Stimulated activated CD4-positive, alpha-beta T cell treated with anti-CD3 and anti-CD28 coated beads, Interleukin-1b, Interleukin-23, amount 100 ng/mL, for 24 hours (primary cell): Measurements from ENCODE around the gene MYL9.
A peak's percentile ranks its signal among the peaks of the same experiment; 100 is the strongest.
"Not testable (repeated sequence)": the region's sequence is repeated elsewhere in the genome, so short reads cannot be mapped to it uniquely, and the experiment has no call there.

ENCODE experiments used
- DNase-seq, 4 experiments: peaks; one replicate each; pipeline ENCODE4 v3.0.0-alpha.2; 2020; ENCODE audit warnings: low read depth in 4 of 4, low spot score in 1 of 4

The MYL9 gene

DNA sequence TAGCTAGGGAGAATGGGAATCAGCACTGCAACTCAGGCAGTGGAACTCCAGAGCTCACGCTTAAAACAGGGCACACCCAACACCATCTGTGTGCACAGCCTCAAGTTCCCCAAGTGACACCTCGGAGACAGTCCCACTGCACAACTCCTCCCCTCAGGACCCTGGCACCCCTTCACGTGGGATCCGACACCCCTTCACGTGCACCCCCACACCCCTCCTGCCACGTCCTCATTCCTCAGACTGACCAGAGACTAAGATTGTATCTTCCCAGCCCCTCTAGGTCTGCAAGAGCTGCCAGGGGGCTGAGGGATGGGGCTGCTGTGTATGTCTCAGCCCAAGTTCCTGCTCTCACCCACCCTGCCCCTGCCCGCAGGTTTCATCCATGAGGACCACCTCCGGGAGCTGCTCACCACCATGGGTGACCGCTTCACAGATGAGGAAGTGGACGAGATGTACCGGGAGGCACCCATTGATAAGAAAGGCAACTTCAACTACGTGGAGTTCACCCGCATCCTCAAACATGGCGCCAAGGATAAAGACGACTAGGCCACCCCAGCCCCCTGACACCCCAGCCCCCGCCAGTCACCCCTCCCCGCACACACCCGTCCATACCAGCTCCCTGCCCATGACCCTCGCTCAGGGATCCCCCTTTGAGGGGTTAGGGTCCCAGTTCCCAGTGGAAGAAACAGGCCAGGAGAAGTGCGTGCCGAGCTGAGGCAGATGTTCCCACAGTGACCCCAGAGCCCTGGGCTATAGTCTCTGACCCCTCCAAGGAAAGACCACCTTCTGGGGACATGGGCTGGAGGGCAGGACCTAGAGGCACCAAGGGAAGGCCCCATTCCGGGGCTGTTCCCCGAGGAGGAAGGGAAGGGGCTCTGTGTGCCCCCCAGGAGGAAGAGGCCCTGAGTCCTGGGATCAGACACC lies 7.6 kb downstream of the MYL9 start:
- DNase-seq: no peak

DNA sequence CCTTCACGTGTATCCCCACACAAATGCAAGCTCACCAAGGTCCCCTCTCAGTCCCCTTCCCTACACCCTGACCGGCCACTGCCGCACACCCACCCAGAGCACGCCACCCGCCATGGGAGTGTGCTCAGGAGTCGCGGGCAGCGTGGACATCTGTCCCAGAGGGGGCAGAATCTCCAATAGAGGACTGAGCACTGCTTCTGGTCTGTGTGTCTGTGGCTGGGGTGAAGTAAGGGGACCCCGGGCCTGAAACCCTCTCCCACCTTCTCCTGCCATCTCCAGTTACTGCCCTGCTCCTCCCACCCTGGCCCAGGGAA lies 8.3 kb downstream of the MYL9 start:
- no peak for DNase-seq

DNA sequence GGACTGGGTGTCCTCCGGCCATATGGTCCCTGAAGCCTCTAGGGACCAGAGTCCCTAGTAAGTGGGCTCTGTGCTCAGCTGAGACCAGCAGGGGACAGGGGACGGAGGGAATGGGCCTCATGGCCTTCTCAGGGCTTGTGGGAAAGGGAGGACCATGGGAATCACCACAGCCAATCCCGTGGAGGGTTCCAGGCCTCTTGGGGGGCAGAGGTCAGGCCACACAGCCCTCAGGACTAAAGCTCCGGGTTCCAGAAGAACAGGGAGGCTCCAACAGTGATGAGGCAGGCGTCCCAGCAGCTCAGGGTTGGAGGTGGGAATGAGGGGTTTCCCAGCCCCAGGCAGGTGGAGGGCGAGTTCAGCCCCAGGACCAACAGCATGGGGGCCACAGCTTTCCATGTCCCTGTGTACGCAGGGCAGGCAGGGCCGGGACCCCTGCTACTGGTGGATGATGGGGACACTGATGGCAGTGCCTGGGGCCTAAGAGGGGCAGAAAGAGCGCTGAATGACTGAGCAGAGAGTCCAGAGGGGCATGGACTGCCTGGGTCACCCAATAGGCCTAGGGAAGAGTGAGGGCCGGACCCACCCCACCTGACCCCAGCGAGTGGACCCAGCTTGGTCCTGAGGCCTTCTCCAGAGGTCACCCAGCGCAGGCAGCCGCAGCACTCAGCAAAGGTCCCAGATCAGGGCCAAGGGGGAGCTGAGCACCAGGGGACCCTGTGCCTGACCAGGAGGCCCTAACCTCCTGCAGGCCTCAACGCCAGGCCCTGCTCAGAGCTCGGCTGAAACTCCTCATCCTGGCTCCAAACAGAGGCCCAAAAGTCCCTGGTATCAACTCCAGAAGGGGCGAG lies 8.8 kb downstream of the MYL9 start:
- no peak for DNase-seq

DNA sequence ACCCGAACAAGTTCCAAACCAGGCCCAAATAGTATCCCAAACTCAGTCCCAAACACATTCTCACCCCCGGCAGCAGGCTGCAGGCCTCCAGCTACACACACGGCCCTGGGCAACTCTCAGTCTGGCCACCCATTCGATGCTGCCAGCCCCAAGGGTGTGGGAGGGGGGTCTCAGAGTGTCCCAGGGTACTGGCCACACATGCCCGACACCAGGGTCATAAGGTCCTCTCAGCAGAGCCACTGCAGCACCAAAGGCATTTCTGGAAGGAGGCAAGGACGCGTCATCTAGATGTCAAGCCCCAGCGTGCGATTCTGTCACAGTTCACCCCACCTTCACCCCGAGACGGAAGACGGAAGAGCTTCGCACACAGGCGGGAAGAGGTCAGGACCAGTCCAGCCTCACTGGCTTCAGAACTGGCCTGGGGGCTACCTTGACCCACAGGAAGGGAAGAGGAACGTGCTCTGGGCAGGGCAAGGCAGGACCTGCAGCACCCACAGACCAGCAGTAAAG lies 9.5 kb downstream of the MYL9 start:
- no peak for DNase-seq

DNA sequence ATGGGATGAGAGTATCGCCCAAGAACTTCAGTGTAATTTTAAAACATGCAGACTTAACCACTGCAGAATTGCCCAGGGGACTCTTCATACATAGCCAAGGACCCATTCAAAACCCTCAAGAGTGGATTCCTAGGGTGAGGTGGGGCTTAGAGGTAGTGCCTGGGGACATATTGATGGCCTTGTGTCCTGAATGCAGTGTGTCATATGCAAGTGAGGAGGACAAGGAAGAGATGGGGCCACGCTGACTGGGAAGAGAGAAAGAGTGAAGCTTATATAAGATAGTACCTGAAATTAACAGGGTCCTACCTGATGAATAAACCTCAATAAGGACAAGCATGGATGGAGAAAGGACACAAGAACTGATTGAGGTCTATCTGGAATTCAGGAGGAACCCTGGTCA lies 13.9 kb downstream of the MYL9 start:
- DNase-seq: no peak

DNA sequence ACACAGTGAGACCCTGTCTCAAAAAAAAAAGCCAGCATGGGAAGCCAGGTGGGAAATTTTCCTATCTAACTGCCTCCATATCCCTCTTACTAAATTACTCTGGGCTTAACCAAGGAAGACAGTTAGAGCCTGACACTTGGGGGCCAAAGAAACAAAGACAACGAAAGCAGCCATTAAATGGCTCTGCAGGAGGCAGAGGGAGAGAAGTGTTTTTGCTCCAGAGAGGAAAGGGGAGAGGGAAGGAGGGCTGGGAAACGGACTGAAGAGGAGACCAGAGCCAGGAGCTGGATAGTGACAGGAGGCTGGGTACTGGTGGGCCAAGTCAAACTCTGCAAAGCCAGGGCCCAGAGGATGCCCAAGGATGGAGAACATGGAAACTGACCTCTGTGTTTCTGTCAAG lies 21.4 kb downstream of the MYL9 start:
- no peak for DNase-seq

DNA sequence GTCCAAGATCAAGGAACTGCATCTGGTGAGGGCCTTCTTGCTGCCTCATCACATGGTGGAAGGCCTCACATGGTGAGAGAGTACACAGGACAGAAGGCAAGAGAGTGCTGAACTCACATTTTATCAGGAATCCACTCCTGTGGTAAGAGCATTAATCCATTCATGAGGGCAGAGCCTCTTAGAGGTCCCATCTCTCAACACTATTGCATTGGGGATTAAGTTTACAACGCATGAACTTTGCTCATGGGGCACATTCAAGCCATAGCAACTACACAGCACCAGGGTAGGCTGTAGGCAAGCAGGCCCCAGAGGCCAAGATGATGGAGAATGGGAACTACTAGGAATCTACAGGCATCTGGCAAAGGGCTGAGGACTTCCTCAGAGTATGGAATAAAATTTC lies 22.1 kb downstream of the MYL9 start:
- DNase-seq: no peak

DNA sequence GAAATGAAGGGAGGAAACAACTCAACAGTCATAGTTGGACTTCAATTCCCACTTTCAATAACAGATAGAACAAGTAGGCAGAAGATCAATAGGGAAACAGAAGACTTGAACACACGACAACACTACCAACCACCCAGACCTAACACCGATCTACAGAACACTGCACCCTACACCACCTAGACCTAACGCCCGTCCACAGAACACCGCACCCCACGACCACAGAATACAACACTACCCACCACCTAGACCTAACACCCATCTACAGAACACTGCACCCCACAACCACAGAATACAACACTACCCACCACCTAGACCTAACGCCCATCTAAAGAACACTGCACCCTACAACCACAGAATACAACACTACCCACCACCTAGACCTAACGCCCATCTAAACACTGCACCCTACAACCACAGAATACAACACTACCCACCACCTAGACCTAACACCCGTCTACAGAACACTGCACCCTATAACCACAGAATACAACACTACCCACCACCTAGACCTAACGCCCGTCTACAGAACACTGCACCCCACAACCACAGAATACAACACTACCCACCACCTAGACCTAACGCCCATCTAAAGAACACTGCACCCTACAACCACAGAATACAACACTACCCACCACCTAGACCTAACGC lies 22.9 kb downstream of the MYL9 start:
- DNase-seq: not testable (repeated sequence)

DNA sequence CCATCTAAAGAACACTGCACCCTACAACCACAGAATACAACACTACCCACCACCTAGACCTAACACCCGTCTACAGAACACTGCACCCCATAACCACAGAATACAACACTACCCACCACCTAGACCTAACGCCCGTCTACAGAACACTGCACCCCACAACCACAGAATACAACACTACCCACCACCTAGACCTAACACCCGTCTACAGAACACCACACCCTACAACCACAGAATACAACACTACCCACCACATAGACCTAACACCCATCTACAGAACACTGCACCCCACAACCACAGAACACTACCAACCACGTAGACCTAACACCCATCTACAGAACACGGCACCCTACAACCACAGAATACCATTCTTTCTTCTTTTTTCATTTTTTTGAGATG lies 23.4 kb downstream of the MYL9 start:
- DNase-seq: not testable (repeated sequence)

DNA sequence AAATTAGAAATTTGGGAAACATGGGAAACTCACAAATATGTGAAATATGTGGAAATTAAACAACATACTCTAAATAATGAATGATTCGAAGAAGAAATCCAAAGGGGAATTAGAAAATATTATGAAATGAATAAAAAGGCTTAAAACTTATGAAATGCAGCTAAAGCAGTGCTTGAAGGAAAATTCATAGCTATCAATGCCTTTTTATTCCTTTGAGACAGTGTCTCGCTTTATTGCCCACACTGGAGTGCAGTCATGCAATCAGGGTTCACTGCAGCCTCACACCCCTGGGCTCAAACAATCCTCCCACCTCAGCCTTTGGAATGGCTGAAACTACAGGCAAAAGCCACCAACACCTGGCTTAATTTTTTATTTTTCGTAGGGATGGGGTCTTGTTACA lies 24.2 kb downstream of the MYL9 start:
- no peak for DNase-seq

DNA sequence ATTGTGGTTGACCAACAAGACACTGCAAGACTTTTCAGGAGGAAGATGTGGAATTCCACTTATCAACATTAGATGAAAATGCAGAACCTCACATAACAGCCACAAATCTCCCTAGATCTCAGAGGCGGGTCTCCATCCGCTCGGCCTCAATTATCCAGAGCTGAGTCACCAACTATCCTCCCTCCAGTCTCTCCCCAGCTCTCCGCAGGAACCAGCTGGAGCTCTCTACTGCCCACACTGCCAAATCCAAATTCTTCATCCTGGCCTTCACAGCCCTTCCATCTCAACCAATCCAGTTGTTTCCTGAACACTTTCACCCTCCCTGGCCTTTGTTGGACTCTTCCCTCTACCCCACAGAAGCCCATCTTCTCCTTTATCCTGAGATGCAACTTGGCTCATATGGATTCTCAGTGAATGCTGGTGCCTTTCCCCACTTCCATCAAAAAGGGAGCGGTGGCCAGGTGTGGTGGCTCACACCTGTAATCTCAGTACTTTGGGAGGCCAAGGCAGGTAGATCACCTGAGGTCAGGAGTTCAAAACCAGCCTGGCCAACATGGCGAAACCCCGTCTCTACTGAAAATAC lies 28.6 kb downstream of the MYL9 start:
- no peak for DNase-seq

DNA sequence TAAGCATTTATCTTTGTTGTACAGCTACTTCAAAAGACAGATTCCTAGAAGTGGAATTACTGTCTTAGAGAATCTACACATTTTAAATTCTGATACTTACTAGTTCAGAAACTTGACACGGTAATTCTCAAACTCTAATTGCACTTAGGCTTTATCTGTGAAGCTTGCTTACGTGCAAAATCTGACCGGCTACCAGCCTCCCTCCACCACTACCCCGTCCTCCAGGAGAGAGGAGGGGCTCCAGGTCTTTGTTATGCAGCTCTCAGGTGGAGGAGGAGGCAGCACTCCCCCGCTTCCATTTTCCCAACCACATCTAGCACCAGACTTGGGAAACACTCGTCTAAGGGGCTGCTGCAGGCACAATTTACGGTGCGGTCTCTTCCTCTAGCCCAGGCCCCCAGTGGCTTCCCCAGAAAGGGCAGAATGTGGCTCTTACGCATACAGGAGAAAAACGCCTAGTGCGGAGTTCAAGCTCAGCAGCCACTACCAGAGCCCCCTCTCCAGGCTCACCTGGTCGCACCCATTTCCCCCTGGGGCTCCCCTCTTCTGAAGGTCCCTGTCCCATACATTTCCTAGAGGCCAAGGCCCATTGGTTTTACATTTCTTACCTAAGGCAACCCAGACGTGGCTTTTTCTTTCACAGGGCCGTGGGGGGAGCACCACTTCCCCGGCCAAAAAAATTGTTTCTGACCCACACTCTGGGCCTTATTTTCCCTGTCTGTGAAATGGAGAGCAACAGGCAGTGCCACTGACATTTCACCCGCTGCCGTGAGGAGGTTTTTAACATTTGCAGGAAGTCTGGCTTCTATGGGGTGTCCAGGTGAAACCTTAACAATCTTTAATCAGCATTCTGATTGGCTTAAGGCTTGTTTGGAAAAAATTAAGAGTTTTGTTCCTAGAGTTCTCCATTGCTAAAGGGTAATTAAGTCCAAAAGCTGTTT lies 30.5 kb downstream of the MYL9 start:
- no peak for DNase-seq

DNA sequence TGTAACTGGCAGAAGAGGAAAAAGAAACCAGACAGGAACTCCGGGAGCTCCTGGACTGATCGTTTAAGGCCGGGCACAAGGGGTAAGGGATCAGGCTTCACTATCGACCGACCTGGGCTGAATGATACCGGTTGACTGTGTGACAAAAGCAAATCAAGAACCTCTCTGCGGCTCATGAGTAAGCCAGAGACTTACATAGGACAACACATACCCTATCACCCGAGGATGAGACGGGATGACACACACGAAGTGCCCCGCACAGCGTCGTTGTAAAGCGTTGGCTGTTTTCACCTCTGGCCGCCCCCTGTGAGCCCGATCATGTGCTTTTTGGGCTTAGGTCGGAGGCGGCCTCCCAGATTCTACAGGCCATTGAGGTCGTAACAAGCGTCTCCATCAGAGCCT lies 31.4 kb downstream of the MYL9 start:
- peak; percentile 36 to 64 (median 52) for DNase-seq

DNA sequence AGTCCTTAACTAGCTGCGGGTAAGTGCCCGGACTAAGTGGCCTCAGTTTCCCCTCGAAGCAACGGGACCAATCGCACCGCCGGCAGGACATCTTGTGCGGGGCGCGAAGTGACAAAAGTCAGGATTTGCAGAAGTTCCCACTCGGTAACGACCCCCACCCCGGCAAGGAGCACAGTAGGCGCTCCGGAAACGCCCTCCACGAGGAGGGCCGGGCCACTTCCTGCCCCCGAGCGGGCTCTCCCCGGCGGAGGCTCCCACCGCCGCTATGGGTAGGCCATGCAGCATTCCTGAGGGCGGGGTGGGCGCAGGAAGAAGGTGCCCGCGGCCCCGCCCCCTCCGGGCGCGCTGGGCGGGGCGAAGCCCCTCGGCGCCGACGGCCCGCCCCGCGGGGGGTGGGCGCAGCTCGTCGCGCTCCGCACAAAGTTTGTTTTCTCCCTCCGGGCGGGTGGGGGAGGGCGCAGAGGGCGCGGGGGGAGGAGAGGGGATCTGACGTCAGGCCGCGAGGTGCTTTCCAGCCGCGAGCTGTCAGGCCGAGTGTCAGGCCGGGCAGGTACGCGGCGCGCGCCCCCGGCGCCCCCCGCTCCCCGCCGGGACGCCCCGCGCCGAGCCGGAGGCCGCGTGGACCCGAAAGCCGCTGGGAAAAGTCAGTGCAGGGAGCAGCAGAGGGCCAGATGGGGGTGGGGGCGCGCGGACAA lies 31.9 kb downstream of the MYL9 start, which contains the start of gene TGIF2:
Gene TGIF2, plus strand, starts transcription at position 495 of the 695 bp plus-strand sequence. CDS start 5,178 bp downstream, outside the sequence.
- peak; percentile 65 to 81 (median 79) for DNase-seq

DNA sequence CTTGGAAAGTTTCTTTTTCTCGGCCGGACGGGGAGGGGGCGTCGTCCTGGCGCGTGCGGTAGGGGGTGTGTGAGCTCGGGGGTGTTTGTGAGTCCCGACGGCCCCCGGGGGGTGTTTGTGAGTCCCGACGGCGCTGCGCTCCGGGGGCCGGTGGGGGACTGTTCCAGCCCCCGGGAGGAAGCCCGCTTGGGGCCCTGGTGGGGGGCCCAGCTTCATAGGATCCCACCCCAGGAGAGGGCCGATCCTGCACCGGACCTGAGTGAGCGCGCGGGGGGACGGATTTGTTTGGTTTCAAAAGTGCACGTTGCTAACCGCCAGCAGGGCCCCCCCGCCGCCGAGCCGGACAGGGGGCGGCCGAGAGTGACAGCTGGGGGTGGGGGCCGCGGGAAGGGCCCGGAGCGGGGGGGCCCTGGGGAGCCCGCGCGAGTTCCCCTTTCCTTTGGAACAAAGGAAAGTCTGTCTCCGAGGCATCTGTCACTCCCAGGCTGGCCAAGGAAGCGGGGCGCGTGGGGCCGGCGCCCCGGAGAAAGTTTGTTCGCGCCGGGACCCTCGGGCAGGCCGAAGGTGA lies 32.6 kb downstream of the MYL9 start:
- DNase-seq: peak in 1 of 4 experiments; percentile 17

DNA sequence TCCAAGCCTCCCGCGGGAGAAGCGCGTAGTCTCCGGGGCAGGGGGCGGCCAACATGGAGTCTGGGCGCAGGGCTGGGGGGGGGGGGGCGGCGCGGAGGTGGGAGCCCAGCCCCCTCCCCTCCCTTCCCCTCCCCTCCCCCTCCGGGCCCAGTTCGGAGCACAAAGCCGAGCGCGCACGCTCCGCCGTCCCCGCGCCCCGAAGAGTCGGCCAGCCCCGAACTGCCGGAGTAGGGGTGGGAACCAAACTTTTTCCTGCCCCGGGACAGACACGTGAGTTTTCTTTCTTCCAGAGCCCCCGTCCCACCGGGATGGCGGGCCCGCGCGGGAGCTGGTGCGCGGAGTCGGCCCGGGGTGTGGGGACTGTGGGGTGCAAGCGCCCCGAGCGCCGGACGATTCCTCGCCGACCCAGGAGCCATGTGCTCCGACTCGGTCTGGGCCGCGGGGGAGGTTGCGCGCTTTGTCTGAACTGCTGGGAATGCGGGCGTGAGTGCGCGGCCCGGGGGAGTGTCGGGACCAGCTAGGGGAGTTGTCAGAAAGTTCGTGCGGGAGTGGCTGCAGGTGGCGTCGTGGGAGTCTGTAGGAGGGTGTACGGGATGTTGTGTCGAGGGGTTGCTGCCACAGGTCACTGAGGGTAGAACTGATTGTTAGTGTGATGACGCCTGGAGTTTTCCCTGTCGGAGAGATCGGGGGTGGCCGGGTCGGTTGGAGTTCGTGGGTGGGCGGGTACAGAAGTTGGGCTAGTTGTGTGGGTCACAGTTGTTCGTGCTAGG lies 33.2 kb downstream of the MYL9 start:
- peak in 2 of 4 experiments; percentile 39 to 46 for DNase-seq

DNA sequence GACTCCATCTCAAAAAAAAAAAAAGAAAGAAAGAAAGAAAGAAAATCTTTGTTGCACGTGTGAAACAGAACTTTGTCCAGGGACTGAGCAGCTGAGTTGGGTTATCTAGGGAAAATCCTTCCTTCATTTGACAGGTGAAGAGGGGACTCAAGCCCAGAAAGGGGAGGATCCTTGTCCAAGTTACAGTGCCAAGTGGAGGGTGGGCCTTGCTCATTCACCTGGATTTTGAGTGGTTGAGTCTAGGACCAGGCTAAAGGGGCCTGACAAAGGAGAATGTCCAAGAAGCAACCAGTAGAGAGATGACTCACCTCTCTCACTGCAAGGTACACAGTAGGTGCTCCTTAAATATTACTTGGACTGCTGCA lies 34.7 kb downstream of the MYL9 start:
- DNase-seq: no peak

DNA sequence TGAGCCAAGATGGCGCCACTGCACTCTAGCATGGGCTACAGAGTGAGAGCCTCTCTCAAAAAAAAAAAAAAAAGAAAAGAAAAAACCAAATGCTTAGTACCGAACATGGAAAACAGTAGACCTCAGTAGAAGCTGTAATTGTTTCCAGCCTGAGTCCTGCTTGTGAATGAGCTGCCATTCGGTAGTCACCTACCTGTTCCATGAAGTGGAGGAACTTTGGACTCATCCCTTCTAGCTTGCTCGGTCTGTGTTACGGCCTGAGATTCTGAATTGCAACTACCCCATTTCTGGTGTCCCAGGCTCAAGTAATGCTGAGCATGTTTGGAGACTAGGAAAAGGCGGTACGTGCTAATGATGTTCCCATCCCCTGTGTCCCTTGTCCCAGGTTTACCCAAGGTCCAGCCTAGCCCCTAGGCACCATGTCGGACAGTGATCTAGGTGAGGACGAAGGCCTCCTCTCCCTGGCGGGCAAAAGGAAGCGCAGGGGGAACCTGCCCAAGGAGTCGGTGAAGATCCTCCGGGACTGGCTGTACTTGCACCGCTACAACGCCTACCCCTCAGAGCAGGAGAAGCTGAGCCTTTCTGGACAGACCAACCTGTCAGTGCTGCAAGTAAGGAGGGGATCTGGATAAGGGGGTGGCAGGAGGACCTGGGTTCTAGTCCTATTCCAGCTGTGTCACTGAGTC lies 37.2 kb downstream of the MYL9 start:
- no peak for DNase-seq
